HepG2 (cell line): Measurements from ENCODE around the gene CCDC85C. TPM values are rescaled to one million over a fixed set of nuclear protein-coding genes. Genes with fewer than 3 reads are reported as not detected.

Source experiments
- ESRRA ChIP-seq: sonication (generic); formaldehyde crosslinking; IDR thresholded peaks from 2 replicates; pipeline ENCODE4 v1.5.1; 2020; ENCODE audit warnings: mild to moderate bottlenecking, low read depth, missing genetic modification reagents
- HIVEP1 ChIP-seq: sonication (generic); formaldehyde crosslinking; IDR thresholded peaks from 2 replicates; pipeline ENCODE4 v1.4.0; 2020; ENCODE audit warnings: mild to moderate bottlenecking, missing genetic modification reagents
- KDM5A ChIP-seq: fragments of 200-600 bp; sonication (generic); IDR thresholded peaks from 2 replicates; pipeline ENCODE4 v1.7.0; 2018; ENCODE audit warnings: antibody characterized with exemption, mild to moderate bottlenecking, low read length, borderline replicate concordance
- MLLT10 ChIP-seq: sonication (generic); formaldehyde crosslinking; IDR thresholded peaks from 2 replicates; pipeline ENCODE4 v1.4.0; 2020; ENCODE audit warnings: missing genetic modification reagents
- MTF2 ChIP-seq: sonication (generic); formaldehyde crosslinking; IDR thresholded peaks from 2 replicates; pipeline ENCODE4 v1.5.0; 2020; ENCODE audit warnings: missing genetic modification reagents, borderline replicate concordance
- MYNN ChIP-seq: sonication (generic); formaldehyde crosslinking; IDR thresholded peaks from 2 replicates; pipeline ENCODE4 v1.4.0; 2020; ENCODE audit warnings: mild to moderate bottlenecking, low read depth, missing genetic modification reagents
- NFATC3 ChIP-seq: sonication (generic); formaldehyde crosslinking; IDR thresholded peaks from 2 replicates; pipeline ENCODE4 v1.5.1; 2020; ENCODE audit warnings: mild to moderate bottlenecking, missing genetic modification reagents
- PHF21A ChIP-seq: sonication (generic); formaldehyde crosslinking; IDR thresholded peaks from 2 replicates; pipeline ENCODE4 v1.5.0; 2020; ENCODE audit warnings: mild to moderate bottlenecking, missing genetic modification reagents
- ZNF572 ChIP-seq: sonication (generic); formaldehyde crosslinking; IDR thresholded peaks from 2 replicates; pipeline ENCODE4 v1.5.1; 2020; ENCODE audit warnings: mild to moderate bottlenecking, missing genetic modification reagents
- polyA plus RNA-seq, 8 experiments: library from polyadenylated mRNA; depleted of rRNA in 3 of 8; stranded (reverse) in 7 of 8; unstranded in 1 of 8; fragments of >200 nt; fragmentation: Illumina TruSeq in 4 of 8; extraction: Trizol in 4 of 8; gene quantifications; 2 replicates each; pipeline versions ENCODE4 v1.2.1 to v1.2.3, GENCODE V29; 2011 to 2016; ENCODE audit warnings: low read depth in 4 of 8, missing spikeins in 1 of 8, mixed read lengths in 1 of 8; ENCODE audit not compliant: insufficient read depth in 1 of 8
- total RNA-seq, 5 experiments: library from RNA; depleted of rRNA; stranded (reverse); fragments of >200 nt; fragmentation: Illumina TruSeq; extraction: Trizol; gene quantifications; 2 replicates each; pipeline ENCODE4 v1.2.3, GENCODE V29; 2016; ENCODE audit warnings: low read depth in 1 of 5
- TF ChIP-seq, protein P1 (sequence below): sonication (generic); formaldehyde crosslinking; IDR thresholded peaks from 2 replicates; pipeline ENCODE4 v1.4.0; 2020; ENCODE audit warnings: missing genetic modification reagents
- TF ChIP-seq, protein P2 (sequence below): sonication (generic); formaldehyde crosslinking; IDR thresholded peaks from 2 replicates; pipeline ENCODE4 v1.8.1; 2022; ENCODE audit warnings: low read depth, mild to moderate bottlenecking, missing genetic modification reagents
- TF ChIP-seq, protein P3 (sequence below): sonication (generic); formaldehyde crosslinking; IDR thresholded peaks from 2 replicates; pipeline ENCODE4 v1.9.0; 2021; ENCODE audit warnings: missing genetic modification reagents, mild to moderate bottlenecking, borderline replicate concordance
- TF ChIP-seq, protein P4 (sequence below): sonication (generic); formaldehyde crosslinking; IDR thresholded peaks from 2 replicates; pipeline ENCODE4 v1.4.0; 2020; ENCODE audit warnings: low read depth, missing genetic modification reagents

CCDC85C gene
- total and polyA plus RNA-seq, 2 of the 13 experiments (the other 11 are each of a cell fraction or from before 2014, with no cell fraction given): 18.8 to 43.8 TPM

DNA sequence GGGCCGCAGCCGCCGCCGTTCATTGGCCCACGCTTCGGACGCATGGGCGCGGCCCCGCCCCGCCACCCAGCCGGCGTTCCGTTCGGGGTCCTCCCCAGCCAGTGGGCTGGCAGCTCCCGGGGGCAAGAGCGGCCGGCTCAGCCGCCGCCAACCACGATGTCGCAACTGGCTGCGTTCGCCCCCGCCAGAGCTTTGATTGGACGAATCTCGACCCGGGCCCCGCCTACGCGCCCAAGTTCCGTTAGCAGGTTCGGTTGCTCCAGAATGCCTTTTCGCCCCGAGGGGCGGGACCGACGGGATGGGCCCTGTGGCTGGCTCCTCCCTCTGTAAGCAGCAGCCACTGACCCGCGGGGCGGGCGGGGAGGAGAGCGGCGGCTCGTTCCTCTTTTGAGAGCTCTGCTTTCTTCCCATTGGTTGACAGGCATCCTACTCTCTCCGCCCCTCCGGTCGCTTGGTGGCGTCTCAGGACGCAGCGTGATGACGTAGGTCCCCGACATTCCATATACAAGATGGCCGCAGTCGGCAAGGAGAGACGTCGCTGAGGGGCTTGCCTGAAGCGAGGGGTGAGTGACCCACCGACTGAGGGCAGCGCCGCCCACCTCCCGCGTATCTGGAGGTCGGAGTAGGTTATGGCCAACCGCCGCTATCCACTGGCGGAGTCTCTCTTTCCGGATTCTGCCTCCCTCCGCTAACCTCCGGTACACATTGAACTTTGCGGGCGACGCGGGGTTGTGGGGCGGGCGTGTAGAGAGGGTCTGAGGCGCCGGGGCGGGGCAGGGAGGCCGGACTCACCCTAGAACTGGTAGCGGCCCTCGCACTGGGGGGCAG lies 122.9 kb downstream of the CCDC85C start, which contains the start of gene CCNK (continued):
- TF ChIP-seq, protein P1, sequence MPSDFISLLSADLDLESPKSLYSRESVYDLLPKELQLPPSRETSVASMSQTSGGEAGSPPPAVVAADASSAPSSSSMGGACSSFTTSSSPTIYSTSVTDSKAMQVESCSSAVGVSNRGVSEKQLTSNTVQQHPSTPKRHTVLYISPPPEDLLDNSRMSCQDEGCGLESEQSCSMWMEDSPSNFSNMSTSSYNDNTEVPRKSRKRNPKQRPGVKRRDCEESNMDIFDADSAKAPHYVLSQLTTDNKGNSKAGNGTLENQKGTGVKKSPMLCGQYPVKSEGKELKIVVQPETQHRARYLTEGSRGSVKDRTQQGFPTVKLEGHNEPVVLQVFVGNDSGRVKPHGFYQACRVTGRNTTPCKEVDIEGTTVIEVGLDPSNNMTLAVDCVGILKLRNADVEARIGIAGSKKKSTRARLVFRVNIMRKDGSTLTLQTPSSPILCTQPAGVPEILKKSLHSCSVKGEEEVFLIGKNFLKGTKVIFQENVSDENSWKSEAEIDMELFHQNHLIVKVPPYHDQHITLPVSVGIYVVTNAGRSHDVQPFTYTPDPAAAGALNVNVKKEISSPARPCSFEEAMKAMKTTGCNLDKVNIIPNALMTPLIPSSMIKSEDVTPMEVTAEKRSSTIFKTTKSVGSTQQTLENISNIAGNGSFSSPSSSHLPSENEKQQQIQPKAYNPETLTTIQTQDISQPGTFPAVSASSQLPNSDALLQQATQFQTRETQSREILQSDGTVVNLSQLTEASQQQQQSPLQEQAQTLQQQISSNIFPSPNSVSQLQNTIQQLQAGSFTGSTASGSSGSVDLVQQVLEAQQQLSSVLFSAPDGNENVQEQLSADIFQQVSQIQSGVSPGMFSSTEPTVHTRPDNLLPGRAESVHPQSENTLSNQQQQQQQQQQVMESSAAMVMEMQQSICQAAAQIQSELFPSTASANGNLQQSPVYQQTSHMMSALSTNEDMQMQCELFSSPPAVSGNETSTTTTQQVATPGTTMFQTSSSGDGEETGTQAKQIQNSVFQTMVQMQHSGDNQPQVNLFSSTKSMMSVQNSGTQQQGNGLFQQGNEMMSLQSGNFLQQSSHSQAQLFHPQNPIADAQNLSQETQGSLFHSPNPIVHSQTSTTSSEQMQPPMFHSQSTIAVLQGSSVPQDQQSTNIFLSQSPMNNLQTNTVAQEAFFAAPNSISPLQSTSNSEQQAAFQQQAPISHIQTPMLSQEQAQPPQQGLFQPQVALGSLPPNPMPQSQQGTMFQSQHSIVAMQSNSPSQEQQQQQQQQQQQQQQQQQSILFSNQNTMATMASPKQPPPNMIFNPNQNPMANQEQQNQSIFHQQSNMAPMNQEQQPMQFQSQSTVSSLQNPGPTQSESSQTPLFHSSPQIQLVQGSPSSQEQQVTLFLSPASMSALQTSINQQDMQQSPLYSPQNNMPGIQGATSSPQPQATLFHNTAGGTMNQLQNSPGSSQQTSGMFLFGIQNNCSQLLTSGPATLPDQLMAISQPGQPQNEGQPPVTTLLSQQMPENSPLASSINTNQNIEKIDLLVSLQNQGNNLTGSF (CRISPR knock-in tag): no peak
- TF ChIP-seq MTF2 (no peak), ESRRA (CRISPR knock-in tag) (no peak), PHF21A (CRISPR knock-in tag) (peak; percentile 85), KDM5A (peak; percentile 99), NFATC3 (CRISPR knock-in tag) (no peak), MLLT10 (CRISPR knock-in tag) (no peak), MYNN (CRISPR knock-in tag) (no peak), HIVEP1 (CRISPR knock-in tag) (peak; percentile 57; the same call in 1 of the 2 replicates), ZNF572 (CRISPR knock-in tag) (no peak)
- TF ChIP-seq, protein P2, sequence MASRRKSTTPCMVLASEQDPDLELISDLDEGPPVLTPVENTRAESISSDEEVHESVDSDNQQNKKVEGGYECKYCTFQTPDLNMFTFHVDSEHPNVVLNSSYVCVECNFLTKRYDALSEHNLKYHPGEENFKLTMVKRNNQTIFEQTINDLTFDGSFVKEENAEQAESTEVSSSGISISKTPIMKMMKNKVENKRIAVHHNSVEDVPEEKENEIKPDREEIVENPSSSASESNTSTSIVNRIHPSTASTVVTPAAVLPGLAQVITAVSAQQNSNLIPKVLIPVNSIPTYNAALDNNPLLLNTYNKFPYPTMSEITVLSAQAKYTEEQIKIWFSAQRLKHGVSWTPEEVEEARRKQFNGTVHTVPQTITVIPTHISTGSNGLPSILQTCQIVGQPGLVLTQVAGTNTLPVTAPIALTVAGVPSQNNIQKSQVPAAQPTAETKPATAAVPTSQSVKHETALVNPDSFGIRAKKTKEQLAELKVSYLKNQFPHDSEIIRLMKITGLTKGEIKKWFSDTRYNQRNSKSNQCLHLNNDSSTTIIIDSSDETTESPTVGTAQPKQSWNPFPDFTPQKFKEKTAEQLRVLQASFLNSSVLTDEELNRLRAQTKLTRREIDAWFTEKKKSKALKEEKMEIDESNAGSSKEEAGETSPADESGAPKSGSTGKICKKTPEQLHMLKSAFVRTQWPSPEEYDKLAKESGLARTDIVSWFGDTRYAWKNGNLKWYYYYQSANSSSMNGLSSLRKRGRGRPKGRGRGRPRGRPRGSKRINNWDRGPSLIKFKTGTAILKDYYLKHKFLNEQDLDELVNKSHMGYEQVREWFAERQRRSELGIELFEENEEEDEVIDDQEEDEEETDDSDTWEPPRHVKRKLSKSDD (CRISPR knock-in tag): peak; percentile 82
- TF ChIP-seq, protein P3, sequence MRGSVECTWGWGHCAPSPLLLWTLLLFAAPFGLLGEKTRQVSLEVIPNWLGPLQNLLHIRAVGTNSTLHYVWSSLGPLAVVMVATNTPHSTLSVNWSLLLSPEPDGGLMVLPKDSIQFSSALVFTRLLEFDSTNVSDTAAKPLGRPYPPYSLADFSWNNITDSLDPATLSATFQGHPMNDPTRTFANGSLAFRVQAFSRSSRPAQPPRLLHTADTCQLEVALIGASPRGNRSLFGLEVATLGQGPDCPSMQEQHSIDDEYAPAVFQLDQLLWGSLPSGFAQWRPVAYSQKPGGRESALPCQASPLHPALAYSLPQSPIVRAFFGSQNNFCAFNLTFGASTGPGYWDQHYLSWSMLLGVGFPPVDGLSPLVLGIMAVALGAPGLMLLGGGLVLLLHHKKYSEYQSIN (CRISPR knock-in tag): no peak
- TF ChIP-seq, protein P4, sequence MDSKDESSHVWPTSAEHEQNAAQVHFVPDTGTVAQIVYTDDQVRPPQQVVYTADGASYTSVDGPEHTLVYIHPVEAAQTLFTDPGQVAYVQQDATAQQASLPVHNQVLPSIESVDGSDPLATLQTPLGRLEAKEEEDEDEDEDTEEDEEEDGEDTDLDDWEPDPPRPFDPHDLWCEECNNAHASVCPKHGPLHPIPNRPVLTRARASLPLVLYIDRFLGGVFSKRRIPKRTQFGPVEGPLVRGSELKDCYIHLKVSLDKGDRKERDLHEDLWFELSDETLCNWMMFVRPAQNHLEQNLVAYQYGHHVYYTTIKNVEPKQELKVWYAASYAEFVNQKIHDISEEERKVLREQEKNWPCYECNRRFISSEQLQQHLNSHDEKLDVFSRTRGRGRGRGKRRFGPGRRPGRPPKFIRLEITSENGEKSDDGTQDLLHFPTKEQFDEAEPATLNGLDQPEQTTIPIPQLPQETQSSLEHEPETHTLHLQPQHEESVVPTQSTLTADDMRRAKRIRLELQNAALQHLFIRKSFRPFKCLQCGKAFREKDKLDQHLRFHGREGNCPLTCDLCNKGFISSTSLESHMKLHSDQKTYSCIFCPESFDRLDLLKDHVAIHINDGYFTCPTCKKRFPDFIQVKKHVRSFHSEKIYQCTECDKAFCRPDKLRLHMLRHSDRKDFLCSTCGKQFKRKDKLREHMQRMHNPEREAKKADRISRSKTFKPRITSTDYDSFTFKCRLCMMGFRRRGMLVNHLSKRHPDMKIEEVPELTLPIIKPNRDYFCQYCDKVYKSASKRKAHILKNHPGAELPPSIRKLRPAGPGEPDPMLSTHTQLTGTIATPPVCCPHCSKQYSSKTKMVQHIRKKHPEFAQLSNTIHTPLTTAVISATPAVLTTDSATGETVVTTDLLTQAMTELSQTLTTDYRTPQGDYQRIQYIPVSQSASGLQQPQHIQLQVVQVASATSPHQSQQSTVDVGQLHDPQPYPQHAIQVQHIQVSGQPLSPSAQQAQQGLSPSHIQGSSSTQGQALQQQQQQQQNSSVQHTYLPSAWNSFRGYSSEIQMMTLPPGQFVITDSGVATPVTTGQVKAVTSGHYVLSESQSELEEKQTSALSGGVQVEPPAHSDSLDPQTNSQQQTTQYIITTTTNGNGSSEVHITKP: peak; percentile 76
